Astrocyte of the spinal cord (primary cell): ENCODE data around the gene ELMO1.

Experiments
- DNase-seq: peaks from one replicate; pipeline ENCODE4 v3.0.0; 2011; ENCODE audit warnings: low read depth, low spot score
- H3K4me3 ChIP-seq: 2 replicates; pipeline ENCODE4 v1.5.1; 2011; ENCODE audit warnings: low read depth, mild to moderate bottlenecking, low read length, moderate library complexity
- CTCF ChIP-seq: IDR thresholded peaks from 2 replicates; pipeline ENCODE4 v1.5.1; 2012; ENCODE audit warnings: low read depth, mild to moderate bottlenecking, low read length, inconsistent platforms
- in situ Hi-C: cut with HindIII; loops from 2 replicates; pipeline ENCODE4 v1.10.0; 2017; ENCODE audit warnings: low sequenced_read_pairs

Gene ELMO1

DNA sequence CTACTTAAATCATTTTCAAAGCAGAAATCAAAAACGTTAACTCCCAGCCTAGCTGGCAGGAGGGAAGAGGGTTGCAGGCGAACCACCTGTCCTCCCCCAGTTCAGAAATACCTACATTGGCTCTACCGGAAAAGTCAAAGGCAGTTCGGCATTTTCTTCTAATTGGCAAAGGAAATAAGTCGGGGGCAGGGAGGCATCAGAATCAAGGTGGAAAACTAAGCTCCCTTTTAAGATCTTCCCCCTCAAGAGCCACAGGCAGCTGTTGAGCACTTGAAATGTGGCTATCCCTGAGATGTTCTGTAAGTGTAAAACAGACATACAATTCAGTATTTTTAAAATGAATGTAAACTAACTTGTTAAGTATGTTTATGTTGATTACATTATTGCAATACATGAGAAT lies 957 bp upstream of the ELMO1 start:
- H3K4me3 ChIP-seq = no peak overlapping the region

DNA sequence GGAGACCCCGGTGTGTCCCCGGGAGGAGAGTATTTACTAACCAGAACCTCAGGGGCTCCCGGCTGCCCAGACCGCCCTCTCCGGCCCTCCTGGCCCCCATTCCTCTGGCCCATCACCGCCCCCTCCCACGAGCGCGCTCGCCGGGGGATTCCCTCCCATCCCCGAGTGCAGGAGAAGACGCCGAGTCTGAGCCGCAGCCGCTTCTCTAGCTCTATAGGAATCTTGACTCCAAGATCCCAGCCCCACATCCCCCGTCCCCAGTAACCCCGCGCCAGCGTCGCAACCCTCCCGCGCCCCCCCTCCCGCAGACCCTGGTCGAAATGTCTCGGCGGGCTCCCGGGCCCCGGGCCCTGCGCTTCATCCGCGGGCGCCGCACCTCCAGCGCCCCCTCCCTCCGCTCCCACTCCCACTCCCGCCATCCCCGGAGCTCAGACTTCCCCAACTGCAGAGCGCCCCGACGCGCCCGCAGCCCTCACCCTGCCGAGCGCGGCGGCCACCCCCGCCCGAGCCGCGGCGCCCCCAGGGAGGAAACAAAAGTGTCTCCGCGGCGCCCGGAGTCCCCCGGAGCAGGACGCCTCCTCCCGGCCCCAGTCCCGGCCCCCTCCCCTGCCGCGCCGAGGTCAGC lies 541 bp downstream of the ELMO1 start:
- in situ Hi-C loops = no loop called here
- no peak for DNase-seq
- peak overlapping the region; percentile 33 for H3K4me3 ChIP-seq
- TF ChIP-seq CTCF = no peak

More for the DNA sequence above, 957 bp upstream of the ELMO1 start:
- in situ Hi-C loops = no loop called here
- no peak for TF ChIP-seq CTCF
- DNase-seq = no peak

DNA sequence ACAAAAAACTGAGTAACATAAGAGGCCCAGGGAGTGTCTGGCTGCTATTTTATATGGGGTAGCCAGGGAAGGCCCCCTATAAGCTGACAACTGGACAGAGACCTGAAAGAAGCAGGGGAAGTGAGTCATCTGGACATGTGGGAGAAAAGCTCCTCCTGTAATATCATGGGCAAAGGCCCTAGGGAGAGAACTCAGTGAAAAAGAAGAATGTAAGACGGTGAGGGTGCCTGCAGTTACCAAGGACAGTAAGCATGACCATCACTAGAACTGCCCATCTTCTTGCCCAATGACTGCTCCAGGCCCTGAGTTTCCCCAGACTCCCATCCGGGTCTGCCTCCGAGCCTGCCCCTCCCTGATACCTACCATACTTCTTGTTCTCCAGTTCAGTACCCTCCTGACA lies 2.3 kb downstream of the ELMO1 start:
- TF ChIP-seq CTCF = no peak
- no peak overlapping the region for H3K4me3 ChIP-seq
- DNase-seq = no peak
- in situ Hi-C loops = no loop called here

GRCh38 chr7:37445790-37446189 lies 2.9 kb downstream of the ELMO1 start:
- in situ Hi-C loops = no loop called here
- no peak for TF ChIP-seq CTCF
- no peak overlapping the region for H3K4me3 ChIP-seq
- no peak for DNase-seq

DNA sequence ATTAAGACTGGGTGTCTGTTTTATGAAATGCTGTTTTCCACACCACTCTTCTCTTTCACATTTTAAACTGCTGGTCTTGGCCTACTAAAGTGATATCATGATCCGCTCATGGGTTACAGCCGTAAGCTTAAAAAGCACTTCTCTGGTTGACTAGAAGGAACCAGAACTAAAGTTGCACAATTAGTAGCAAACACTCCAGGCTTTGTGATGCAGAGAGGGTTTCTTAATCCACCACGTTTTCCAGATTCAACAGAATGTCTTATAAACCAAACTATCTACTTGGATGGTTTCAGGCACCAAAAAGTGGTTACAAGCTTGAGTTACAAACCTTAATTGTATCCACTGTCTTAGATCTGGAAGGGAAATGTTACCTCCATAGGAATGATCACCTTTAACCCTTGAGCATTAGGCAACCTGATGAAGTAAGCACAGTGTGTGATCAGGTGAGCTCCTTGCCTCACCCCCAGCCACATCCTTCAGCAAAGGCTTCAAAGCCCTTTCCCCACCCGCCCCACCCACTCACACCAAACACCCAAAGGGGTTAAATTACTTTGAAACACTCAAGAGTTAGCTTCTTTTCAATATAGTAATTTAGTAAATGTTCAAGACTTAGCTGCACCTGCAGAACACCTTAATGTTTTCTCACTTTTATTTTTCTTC lies 3.5 kb downstream of the ELMO1 start:
- no peak overlapping the region for H3K4me3 ChIP-seq
- DNase-seq = no peak
- in situ Hi-C loops = no loop called here
- TF ChIP-seq CTCF = no peak

DNA sequence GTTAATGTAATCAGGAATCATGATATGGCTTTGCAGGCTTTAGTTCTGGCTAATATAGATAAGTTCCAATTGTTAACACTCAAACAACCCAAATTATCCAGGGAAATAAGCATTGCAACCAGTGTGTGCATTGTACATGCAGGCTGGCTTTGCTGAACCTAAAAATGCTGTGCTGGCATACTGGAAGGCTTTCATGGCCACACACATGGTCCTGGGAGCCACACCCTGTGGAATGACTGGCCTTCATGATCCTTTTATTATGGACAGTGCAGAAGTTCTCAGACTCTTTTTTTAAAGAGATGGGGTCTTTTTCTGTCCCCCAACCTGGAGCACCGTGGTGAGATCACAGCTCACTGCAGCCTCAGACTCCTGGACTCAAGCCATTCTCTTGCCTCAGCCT lies 5.0 kb downstream of the ELMO1 start:
- TF ChIP-seq CTCF = no peak
- H3K4me3 ChIP-seq = no peak overlapping the region
- no peak for DNase-seq
- in situ Hi-C loops = no loop called here
